Thoracic aorta (tissue), 2 donors: ENCODE data around the gene CRX. TPM values are rescaled to one million over a fixed set of nuclear protein-coding genes. Genes with fewer than 3 reads are reported as not detected.
"Not testable (repeated sequence)": the region's sequence is repeated elsewhere in the genome, so short reads cannot be mapped to it uniquely, and the experiment has no call there.

Experiments
- ATAC-seq: fragments of 150-250 bp; one replicate; pipeline ENCODE4 v1.8.0; 2017; ENCODE audit warnings: low read depth; ENCODE audit not compliant: insufficient number of reproducible peaks, low FRiP score
- DNase-seq: peaks from one replicate; pipeline ENCODE4 v3.0.0-alpha.2; 2020; ENCODE audit warnings: low spot score
- H3K27ac ChIP-seq, 2 donors: fragments of 200-600 bp; sonication (generic); 1 replicate in 1 of 2; 2 replicates in 1 of 2; pipeline ENCODE4 v1.5.1; 2016; ENCODE audit warnings: mild to moderate bottlenecking in 2 of 2, moderate library complexity in 2 of 2
- H3K27me3 ChIP-seq: fragments of 200-600 bp; sonication (generic); replicated peaks from 2 replicates; pipeline ENCODE4 v1.6.0; 2016; ENCODE audit warnings: mild to moderate bottlenecking; ENCODE audit not compliant: insufficient read depth
- H3K36me3 ChIP-seq: fragments of 200-600 bp; sonication (generic); one replicate; pipeline ENCODE4 v1.5.1; 2016
- H3K4me1 ChIP-seq, 2 donors: fragments of 200-600 bp; sonication (generic); 1 replicate in 1 of 2; 2 replicates in 1 of 2; pipeline versions ENCODE4 v1.5.1 to v1.6.0; 2016; ENCODE audit warnings: low read depth in 2 of 2, mild to moderate bottlenecking in 1 of 2; ENCODE audit not compliant: control insufficient read depth in 1 of 2
- H3K4me3 ChIP-seq: fragments of 200-600 bp; sonication (generic); 2 replicates; pipeline ENCODE4 v1.5.1; 2016; ENCODE audit warnings: mild to moderate bottlenecking
- H3K9me3 ChIP-seq: fragments of 200-600 bp; sonication (generic); 2 replicates; pipeline ENCODE4 v1.5.1; 2016
- total RNA-seq, 2 donors: library from RNA; depleted of rRNA; stranded (reverse); fragments of >200 nt; gene quantifications; one replicate each; pipeline versions ENCODE4 v1.1.0 to v1.2.3, GENCODE V29; 2016
- TF ChIP-seq, protein P1 (sequence below): fragments of 200-600 bp; sonication (generic); IDR thresholded peaks from one replicate; pipeline ENCODE4 v1.5.1; 2019; ENCODE audit warnings: antibody characterized with exemption

CRX gene
- total RNA-seq, 2 donors from 2014 or later, result not detected

DNA sequence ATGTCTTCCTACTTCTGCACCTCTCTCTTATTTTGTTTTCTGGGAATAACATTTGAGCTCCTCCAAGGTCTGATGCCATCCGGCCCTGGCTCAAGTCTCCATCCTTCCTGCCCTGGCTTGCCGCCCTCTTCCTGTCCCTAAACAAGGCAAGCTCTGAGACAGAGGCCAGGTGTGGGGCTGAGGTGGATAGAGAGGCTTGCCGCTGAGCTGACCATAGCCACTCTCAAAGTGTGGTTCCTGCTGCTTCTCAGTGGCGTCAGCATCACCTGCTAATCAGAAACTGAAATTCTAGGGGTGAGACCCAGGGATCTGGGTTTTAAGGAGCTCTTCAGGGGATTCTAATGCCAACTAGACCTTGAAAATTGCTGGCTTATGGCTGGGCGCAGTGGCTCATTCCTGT, 31.3 kb downstream of the CRX start:
- Histone ChIP-seq H3K27me3 (no peaks in the 10 kb centered on the region), H3K27ac (no peak overlapping the region), H3K4me1 (no peaks in the 10 kb centered on the region), H3K9me3 (no peaks in the 10 kb centered on the region), H3K4me3 (no peak overlapping the region), H3K36me3 (no peaks in the 10 kb centered on the region)
- no peak for DNase-seq
- TF ChIP-seq, protein P1, sequence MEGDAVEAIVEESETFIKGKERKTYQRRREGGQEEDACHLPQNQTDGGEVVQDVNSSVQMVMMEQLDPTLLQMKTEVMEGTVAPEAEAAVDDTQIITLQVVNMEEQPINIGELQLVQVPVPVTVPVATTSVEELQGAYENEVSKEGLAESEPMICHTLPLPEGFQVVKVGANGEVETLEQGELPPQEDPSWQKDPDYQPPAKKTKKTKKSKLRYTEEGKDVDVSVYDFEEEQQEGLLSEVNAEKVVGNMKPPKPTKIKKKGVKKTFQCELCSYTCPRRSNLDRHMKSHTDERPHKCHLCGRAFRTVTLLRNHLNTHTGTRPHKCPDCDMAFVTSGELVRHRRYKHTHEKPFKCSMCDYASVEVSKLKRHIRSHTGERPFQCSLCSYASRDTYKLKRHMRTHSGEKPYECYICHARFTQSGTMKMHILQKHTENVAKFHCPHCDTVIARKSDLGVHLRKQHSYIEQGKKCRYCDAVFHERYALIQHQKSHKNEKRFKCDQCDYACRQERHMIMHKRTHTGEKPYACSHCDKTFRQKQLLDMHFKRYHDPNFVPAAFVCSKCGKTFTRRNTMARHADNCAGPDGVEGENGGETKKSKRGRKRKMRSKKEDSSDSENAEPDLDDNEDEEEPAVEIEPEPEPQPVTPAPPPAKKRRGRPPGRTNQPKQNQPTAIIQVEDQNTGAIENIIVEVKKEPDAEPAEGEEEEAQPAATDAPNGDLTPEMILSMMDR, result no peak
- ATAC-seq, result no peak

DNA sequence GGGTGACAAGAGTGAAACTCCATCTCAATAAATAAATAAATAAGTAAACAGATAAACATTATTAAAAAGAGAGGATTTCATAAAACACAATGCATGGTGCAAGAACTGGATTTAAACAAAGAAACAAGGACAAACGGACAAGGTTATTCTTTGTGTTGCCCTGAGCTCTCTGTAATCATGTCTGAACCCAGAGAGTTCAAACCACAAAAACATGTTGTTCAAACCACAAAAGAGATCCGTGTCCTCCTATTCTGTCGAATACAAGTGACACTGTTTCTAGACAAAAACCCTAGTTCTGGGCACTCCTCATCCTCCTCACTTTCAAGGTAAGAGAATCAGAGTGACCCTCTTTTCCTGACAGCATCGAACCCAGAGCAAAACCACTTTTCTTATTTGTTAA, 32.7 kb downstream of the CRX start:
- no peaks in the 10 kb centered on the region for H3K9me3 ChIP-seq
- H3K4me3 ChIP-seq, result no peak overlapping the region
- TF ChIP-seq, protein P1, result no peak
- no peak for DNase-seq
- ATAC-seq, result no peak
- H3K4me1 ChIP-seq, result no peaks in the 10 kb centered on the region
- H3K27ac ChIP-seq, result no peak overlapping the region
- no peaks in the 10 kb centered on the region for H3K36me3 ChIP-seq
- H3K27me3 ChIP-seq, result no peaks in the 10 kb centered on the region

DNA sequence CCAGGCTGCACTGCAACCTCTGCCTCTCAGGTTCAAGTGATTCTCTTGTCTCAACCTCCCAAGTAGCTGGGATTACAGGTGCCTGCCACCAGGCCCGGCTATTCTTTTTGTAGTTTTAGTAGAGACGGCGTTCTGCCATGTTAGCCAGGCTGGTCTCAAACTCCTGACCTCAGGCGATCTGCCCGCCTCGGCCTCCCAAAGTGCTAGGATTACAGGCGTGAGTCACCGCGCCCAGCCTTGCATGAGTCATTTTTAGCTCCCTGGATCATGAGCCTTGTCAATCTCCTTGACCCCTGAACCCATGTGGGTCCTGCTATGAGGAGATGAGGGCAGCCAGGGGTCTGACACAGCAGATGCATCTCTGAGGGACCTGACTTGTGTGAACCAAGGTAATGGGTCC, 36.5 kb downstream of the CRX start:
- not testable (repeated sequence) for H3K27ac ChIP-seq, H3K36me3 ChIP-seq, H3K4me1 ChIP-seq, H3K4me3 ChIP-seq, H3K27me3 ChIP-seq, H3K9me3 ChIP-seq, ATAC-seq, DNase-seq

DNA sequence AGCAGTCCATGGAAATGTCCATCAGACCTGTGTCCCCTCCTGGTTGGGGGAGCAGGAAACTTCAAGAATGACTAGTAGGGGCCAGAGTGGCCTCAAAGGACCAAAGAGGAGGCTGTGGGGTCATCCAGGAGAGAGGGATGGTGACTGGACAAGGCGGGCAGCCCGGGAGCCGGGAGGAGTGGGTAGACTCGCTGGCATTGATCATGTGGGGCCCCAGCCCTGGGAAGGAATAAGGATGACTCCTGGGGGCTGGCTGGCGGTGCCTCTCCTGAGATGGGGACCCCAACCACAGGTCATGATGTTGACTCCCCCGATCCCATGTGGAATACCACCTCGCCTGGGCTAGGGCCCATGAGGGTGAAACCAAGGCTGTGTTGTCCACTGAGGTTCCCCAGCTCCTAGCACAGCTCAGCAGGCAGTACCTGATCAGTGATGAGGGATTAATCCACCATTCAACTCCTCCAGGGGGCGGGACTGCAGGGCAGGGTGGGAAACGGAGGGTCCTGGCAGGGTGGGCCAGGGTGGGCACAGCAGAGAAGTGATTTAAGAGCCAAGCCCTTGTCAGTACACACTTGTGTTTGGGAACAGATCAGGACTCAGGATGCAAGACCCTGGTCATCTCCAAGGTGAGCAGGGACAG, 37.0 kb downstream of the CRX start, which contains the start of gene TPRX2:
TPRX2 (plus strand) TSS at position 590 of the 640 bp plus-strand sequence; CDS start at position 602, 12 bp downstream.
- H3K27ac ChIP-seq, H3K4me1 ChIP-seq, H3K4me3 ChIP-seq, H3K9me3 ChIP-seq, H3K36me3 ChIP-seq, ATAC-seq, H3K27me3 ChIP-seq, DNase-seq: not testable (repeated sequence)

DNA sequence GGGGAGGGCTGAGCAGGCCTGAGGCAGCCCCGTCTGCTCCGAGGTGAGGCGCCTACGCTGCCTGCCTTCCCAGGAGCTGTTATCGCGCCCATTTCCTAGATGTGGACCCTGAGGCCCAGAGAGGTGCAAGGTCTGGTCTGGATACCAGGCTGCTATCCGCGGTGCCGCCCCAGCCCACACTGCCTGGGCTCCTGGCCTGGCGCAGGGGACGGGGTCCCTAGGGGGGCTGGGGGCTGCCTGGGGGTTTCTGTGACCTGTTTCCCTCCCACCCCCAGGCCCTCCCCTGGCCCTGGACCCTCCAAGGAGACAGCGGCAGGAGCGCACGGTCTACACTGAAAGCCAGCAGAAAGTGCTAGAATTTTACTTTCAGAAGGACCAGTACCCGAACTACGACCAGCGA, 38.1 kb downstream of the CRX start:
- not testable (repeated sequence) for ATAC-seq, H3K9me3 ChIP-seq, H3K4me1 ChIP-seq, H3K27ac ChIP-seq, H3K4me3 ChIP-seq, DNase-seq, H3K27me3 ChIP-seq, H3K36me3 ChIP-seq

DNA sequence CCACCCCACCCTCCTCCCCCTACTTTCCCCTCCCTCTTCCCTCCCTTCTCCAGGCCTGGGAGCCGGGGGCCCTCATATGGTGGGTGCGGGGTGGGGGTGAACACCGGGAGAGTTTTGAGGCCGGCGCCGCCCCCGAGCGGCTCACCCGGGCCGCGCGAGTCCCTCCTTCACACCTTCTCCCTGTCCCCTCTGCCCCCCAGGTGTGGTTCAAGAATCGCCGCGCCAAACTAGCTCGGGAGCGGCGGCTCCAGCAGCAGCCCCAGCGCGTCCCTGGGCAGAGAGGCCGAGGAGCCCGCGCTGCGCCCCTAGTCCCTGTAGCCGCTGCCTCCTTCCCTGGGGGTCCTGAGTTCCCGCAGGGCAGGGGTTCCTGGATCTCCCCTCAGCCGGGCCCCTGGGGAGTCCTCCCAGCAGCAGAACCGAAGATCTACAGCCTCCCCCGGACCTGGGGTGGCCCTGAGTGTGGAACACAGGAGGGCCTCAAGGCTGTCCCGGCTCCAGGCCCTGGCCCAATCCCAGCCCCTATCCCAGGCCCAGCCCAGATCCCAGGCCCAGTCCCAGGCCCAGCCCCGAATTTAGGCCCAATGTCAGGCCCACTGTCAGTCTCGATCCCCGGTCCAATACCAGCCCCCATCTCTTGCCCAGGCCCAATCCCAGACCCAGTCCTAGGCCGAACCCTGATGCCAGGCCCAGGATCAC, 39.0 kb downstream of the CRX start:
- H3K27ac ChIP-seq, result no peak overlapping the region
- no peaks in the 10 kb centered on the region for H3K9me3 ChIP-seq
- TF ChIP-seq, protein P1, result no peak
- H3K4me1 ChIP-seq, result no peaks in the 10 kb centered on the region
- no peak for DNase-seq
- H3K36me3 ChIP-seq, result no peaks in the 10 kb centered on the region
- no peak for ATAC-seq
- H3K4me3 ChIP-seq, result no peak overlapping the region
- H3K27me3 ChIP-seq, result no peaks in the 10 kb centered on the region
